Stimulated activated CD8-positive, alpha-beta memory T cell treated with anti-CD3 and anti-CD28 coated beads, Interleukin-12 subunit alpha, Interleukin-12 subunit beta, amount 100 ng/mL, for 1 hour (primary cell): Measurements from ENCODE around the gene SUPV3L1.
A peak's percentile ranks its signal among the peaks of the same experiment; 100 is the strongest.
"Not testable (repeated sequence)": the region's sequence is repeated elsewhere in the genome, so short reads cannot be mapped to it uniquely, and the experiment has no call there.

Source experiments
- DNase-seq: peaks from one replicate; pipeline ENCODE4 v3.0.0-alpha.2; 2020; ENCODE audit warnings: low read depth

Gene SUPV3L1

DNA sequence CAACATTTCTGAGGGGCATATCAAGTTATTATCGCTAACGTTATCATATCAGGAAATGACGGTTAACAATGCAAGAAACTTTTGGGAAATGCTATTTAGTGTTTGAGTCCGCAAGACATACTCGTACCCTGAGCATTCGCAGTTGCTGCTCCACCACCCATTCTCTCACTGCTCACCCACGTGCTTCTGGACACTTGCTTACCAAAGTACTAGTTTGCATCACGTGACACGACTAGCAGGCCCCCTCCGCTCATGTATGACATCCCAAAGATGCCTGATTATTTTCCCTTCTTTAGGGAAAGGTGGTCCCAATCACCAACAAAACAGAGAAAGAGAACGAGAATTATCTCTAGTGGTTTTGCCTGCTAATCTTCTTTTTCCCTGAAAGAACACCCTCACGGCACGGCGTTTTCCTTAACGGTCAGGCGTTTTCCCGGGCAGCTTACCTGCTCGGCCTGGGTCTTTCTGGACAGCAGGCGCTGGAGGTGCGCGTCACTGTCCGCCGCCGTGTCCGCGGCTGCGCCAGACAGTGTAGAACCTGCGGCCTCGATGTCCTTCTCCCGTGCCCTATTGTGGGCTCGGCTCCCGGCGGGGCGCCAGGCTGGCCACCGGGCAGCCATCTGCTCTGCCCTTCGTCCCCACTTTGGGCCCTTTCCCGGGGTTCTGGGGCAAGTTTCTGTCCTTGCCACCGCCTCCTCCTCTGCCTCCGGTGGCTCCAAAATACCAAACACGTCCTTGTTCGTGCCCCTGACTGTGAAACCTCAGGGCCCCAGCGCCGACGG is at the start of gene SUPV3L1:
Gene SUPV3L1 (plus strand): TSS at position 492 of the 782 bp plus-strand sequence. CDS start 58 bp downstream, at position 550.
- peak; percentile 76 for DNase-seq

- DNase-seq = no peak
These were observed 49.8 kb upstream of the SUPV3L1 start for GRCh38 chr10:69130251-69130650.

GRCh38 chr10:69139961-69140360 is 40.1 kb upstream of the SUPV3L1 start:
- no peak for DNase-seq

GRCh38 chr10:69141304-69141703 is 38.7 kb upstream of the SUPV3L1 start:
- no peak for DNase-seq

GRCh38 chr10:69142074-69142473 is 38.0 kb upstream of the SUPV3L1 start:
- not testable (repeated sequence) for DNase-seq

DNA sequence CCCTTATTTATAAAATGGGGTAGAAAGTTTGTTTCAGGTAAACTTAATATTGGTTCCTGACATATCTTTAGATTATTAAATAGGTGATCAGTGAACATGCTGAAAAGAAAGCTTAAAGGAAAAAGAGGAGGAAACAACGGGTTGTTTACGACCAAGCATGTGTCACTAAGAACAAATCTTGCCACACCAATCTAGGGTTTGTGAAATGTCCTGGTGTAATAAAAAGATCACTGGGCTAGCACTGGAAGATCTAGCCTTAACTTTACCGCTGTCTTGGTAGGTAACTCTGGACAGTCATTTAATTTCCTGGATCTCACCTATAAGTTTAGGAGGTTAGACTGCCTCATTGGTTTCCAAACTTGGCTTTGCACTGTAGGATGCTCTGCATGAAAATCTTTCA is 37.1 kb upstream of the SUPV3L1 start:
- no peak for DNase-seq

- DNase-seq = no peak
These were observed 34.7 kb upstream of the SUPV3L1 start for GRCh38 chr10:69145329-69145728.

- DNase-seq = no peak
These were observed 34.2 kb upstream of the SUPV3L1 start for GRCh38 chr10:69145864-69146263.

- no peak for DNase-seq
These were observed 33.3 kb upstream of the SUPV3L1 start for GRCh38 chr10:69146759-69147158.

GRCh38 chr10:69151984-69152383 is 28.1 kb upstream of the SUPV3L1 start:
- no peak for DNase-seq

DNA sequence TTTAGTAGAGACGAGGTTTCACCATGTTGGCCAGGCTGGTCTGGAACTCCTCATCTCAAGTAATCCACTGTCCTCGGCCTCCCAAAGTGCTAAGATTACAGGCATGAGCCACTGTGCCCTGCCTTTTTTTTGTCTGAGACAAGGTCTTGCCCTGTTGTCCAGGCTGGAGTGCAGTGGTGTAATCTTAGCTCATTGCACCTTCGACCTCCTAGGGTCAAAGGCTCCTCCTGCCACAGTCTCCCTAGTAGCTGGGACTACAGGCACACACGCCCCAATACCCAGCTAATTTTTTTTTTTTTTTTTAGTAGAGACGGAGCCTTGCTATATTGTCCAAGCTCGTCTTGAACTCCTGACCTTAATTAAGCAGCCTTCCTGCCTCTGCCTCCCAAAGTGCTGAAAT is 26.8 kb upstream of the SUPV3L1 start:
- no peak for DNase-seq

DNA sequence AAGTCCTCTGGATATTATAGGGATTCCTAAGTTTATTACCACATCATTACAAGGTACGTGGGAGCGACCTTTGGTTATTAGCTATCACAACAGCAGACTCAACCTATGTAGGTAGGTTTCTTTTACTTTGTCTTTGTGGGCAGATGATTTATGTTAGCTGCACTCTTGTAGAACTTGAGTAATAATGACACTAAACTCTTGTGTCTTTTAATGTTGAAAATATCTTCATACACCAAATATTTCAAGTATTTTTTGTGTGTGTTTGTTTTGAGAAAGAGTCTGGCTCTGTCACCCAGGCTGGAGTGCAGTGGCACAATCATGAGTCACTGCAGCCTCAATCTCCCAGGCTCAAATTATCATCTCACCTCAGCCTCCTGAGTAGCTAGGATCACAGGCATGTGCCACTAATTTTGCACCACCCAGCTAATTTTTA is 19.2 kb upstream of the SUPV3L1 start:
- DNase-seq = no peak

GRCh38 chr10:69168493-69168892 is 11.5 kb upstream of the SUPV3L1 start:
- no peak for DNase-seq

- no peak for DNase-seq
These were observed 7.6 kb upstream of the SUPV3L1 start for GRCh38 chr10:69172241-69172982.

GRCh38 chr10:69175326-69175725 is 4.7 kb upstream of the SUPV3L1 start:
- DNase-seq = not testable (repeated sequence)

- no peak for DNase-seq
These were observed 3.2 kb upstream of the SUPV3L1 start for GRCh38 chr10:69176823-69177222.

DNA sequence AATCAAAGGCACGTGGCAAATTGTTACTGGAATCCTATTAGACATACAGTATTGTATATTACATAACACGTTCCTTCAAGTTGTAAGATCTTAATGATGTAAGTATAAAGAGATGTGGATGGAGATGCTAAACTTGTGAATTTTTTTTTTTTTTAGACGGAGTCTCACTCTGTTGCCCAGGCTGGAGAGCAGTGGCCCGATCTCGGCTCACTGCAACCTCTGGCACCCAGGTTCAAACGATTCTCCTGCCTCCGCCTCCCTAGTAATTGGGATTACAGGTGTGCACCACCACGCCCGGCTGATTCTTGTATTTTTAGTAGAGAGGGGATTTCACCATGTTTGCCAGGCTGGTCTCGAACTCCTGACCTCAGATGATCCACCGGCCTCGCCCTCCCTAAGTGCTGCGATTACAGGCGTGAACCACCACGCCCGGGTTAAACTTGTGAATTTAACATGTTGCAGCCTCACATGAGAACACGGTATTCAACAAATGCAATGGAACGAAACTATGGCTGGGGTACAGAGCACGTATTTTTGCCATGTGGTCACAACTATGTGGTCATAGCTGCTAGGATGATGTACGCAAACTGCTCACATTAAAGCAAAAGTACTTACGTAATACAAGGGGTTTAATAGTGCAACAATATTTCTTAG is 818 bp upstream of the SUPV3L1 start:
- DNase-seq = no peak

GRCh38 chr10:69180525-69181204 is 631 bp downstream of the SUPV3L1 start:
- DNase-seq = no peak

- no peak for DNase-seq
These were observed 1.4 kb downstream of the SUPV3L1 start for GRCh38 chr10:69181433-69181832.

DNA sequence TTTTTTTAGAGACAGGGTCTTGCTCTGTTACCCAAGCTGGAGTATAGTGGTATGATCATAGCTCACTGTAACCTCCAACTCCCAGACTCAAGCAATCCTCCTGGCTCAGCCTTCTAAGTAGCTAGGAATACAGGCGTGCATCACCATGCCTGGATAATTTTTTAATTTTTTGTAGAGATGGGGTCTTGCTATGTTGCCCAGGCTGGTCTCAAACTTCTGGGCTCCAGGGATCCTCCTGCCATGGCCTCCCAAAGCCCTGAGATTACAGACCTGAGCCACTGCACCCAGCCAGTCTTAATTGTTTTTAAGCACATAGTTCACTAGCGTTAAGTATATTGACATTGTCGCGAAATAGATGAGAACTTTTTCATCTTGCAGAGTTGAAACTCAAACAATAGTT is 2.0 kb downstream of the SUPV3L1 start:
- DNase-seq = no peak

DNA sequence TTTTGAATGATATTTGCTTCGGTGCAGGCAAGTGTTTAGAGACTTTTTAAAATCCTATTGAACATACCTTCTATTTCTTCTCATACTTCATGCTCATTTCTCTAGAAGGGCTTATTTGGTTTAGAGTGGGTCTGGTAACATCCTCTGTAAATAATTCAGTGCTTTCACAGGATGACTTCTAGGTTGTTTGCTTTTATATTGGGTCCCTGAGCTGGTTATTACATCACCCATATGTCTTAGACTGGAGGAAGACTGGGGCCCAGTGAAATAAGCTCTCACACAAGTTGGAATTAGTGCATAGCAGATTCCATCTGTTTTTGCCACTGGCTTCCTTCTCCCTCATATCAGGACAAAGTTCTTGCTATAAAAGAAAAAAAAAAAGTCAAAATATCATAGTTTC is 6.5 kb downstream of the SUPV3L1 start:
- DNase-seq = no peak

DNA sequence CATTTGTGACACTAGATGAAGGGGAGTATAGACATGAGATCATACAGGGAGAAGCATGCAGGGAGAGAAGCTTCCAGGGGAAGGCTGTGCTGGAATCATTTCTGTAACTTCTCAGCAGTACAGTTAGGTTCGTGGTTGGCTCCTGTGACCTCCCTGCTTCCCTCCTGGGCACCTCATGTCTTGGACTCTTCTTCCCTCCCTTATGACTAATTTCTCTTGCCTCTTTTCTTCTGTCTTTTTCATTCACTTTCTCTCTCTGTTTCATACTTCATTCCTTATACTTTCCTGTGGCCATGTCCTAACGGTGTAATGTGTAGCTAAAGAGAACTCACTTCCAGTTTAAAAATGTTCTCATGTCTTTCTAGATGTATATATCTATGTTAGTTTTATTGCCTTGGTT is 21.0 kb downstream of the SUPV3L1 start:
- no peak for DNase-seq
